HG02943 (cell line): ENCODE results near the gene MRPL43.

Experiments
- ATAC-seq: cut with Tn5 transposase; IDR thresholded peaks from one replicate; pipeline ENCODE4 v1.9.1; 2021; ENCODE audit warnings: mild to moderate bottlenecking, low read depth, moderate library complexity; ENCODE audit not compliant: unreplicated experiment

MRPL43 gene

GRCh38 chr10:100969187-100970075, 17.9 kb downstream of the MRPL43 start, which contains the start of gene SEMA4G:
Gene SEMA4G, plus strand, starts transcription at chr10:100969504. Its CDS starts 3,409 bp downstream, at chr10:100972913.
- no peak for ATAC-seq

GRCh38 chr10:100968863-100969186, 18.5 kb downstream of the MRPL43 start:
- no peak for ATAC-seq

DNA sequence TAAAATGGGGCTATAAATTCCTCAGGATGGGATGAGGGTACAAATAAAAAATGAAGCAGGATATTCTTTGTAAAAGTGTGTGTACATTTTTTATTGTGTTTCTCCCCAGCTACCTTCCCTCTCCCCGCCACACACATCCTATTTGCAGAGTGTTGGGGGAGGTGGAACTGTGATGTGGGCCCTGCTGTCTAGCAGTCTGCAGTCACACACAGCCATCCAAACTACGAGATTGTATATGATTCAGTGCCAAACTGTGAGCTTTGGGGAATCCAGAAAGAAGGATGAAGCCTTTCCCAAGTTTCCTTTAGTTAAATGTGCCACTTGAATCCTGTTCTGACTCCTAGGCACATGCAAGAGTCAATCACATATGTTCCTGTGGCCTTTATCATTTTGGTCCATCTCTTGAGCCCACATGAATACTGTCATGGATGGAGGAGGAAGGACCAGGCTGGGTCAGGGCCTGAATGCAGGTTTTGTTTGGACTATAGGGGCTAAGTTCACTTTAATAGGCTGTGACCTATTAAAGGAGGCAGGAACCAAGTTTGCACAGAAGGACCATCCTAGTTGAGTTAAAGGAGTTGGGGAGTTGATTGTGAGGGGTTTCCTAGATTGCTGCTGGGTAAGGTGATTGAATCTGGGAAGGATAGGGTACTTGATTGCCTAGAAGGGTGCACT, 19.1 kb downstream of the MRPL43 start:
- no peak for ATAC-seq

- no peak for ATAC-seq
Measured at GRCh38 chr10:100967332-100967731, 20.0 kb downstream of the MRPL43 start.

- no peak for ATAC-seq
Measured at GRCh38 chr10:100966887-100967286, 20.4 kb downstream of the MRPL43 start.

GRCh38 chr10:100965820-100966219, 21.5 kb downstream of the MRPL43 start:
- no peak for ATAC-seq

DNA sequence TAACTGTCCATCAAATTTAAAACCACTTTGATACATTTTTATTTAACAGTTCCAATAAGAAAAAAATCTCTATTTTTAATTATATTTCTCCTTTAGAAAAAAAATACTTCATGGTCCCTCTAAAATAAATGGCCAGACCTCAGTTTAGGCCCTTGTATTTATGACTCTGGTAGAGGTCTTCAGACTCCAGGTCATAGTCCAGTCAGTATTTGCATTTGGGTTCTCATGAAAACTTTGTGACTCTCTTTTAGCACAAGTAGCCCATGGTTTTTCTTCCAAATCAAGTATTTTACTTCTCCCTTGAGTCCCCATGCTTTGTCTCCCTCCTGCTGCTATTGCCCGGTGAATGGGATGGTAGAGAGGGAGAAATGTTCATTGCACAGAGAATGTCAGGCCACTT, 23.5 kb downstream of the MRPL43 start:
- ATAC-seq, result no peak

DNA sequence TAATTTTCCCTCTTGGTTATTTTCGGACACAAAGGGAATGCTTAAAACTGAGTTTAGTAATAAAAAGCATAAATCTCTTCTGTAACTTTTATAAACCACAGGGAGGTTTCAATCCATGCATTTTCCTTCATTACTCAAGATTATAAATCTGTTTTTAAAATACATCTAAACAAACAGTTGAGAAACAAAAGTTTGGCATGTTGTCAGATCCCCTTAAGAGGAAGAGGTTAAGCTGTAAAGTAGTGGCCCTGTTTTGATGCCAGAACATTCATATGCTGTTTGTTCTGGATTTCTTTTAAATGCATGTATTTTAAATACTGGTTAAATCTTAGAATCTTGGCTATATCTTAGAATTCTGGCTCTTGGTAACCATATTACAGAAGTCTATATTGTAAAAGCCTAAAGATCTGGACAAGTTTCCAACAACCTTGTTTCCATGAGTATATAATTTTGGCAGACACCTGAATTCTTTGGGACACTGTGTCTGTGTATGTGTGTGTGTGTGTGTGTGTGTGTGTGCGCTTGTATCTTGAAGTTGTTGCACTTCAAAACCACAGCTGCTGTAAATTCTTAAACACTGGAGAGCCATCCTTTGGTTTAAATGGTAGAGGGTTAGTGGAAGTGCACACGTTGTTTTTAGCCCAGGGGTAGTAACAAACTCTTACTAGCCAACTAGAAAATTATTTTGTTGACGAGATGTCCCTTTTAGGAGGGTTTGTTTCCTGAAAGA, 24.8 kb downstream of the MRPL43 start:
- no peak for ATAC-seq

DNA sequence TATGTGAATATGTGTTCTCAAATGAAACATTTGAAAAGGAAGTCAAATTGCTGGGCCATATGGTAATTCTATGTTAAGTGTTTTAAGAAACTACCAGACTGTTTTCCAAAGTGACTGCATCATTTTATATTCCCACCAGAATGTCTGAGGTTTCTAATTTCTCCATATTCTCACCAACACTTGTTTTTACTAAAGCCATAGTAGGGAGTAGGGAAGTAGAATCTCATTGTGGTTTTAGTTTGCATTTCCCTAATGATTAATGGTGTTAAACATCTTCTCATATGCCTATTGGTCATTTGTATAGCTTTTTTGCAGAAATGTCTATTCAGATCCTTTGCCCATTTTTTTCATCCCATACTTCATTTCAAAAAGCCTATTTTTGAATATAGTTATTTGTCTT, 27.0 kb downstream of the MRPL43 start:
- no peak for ATAC-seq

DNA sequence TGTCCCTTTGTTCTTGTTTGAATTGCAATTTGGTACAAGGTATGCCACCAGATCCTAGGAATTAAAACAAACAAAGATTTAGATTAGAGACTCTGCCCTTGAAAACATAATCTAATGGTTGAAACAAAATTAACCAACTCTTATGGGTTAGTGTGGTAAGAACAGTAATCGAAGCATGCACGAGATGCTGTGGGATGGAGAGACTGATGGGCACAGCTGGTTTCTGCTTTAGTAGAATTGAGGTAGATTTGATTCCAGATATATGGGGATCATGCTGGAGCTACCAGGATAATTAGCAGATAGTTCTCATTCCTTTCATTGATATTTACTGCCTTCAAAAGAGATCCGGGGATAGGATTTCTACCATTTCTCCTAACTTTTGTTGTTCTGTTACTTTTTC, 38.4 kb downstream of the MRPL43 start:
- no peak for ATAC-seq

DNA sequence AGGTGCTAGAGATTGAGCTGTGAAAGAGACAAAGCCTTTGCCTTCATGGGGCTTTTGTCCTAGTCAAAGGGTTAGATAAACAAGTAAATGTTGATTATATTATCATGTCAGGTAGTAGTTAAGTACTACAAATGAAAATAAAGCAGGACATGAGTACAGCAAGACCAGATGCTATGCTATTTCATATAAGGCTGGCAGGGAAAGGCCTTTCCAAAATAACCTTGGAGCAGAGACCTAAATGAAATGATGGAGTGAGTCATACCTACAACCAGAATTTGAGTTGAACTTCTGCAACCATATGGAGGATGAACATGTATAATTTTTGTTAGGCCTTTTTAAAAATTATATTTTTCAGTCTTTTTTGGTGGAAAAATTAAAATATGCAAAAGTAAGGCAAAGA, 41.5 kb downstream of the MRPL43 start:
- no peak for ATAC-seq

DNA sequence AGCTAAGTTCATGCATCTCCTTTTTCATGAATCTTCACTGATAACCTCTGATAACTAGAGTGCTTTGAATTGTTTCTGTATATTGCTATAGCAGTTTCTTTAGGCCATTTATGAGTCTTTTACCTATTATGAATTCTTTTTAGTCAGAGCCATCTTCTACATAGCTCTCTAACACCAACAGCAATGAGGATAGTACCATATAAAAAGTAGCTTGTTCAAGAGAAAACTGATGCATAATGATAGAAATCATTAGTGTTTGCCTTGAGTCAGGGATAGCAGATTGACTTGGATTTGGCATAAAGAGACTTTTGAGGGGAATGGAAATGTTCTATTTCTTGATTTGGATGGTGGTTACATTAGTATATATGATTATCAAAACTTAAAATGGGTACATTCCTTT, 43.8 kb downstream of the MRPL43 start:
- no peak for ATAC-seq

DNA sequence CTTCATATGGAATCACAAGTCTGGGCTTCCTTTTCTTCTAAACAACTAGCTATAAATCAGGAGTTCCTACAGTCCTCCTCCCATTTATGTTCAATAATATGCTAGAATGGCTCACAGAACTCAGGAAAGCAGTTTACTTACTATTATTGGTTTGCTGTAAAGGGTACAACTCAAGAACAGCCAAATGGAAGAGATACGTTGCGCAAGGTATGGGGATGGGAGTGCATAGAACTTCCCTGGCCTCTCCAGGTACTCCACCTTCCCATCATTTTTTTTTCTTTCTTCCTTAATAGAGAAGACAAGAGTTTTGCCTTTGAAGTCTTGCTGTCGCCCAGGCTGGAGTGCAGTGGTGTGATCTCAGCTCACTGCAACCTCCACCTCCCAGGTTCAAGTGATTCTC, 45.1 kb downstream of the MRPL43 start:
- no peak for ATAC-seq

DNA sequence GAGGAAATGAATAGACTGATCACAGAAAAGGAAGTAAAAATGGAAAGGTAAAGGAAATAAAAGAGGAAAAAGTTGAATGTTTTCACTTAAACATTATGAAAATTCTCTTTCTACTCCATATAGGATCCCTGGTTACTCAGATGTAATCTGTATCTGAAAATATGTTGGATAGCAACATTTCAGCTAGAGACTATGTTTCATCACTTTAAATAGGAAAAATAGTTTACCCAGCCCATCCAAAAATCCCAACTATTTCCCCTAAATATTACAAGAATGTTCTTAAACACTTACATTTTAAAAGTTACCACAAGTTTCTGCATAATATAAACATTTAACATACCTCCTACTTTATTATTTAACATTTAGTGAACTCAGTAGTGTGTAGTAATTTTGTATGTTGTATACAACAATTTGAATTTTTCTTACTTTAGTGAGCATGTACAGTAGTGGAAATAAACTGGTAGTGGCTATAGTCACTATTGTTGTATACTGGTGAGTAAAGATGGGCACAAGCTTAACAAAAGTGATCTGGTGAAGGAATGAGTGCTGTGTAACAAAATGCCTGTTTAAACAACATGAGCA, 47.4 kb downstream of the MRPL43 start:
- ATAC-seq, result no peak
